Vagina (tissue), 2 donors: ENCODE results near the gene AJAP1.

ENCODE experiments used
- CTCF ChIP-seq, 3 experiments: fragments of 450-650 bp in 2 of 3; fragments of 200-600 bp in 1 of 3; sonication (generic) in 1 of 3; IDR thresholded peaks; one replicate each; pipeline ENCODE4 v1.5.1; 2017 to 2019; ENCODE audit warnings: antibody characterized with exemption in 3 of 3, mild to moderate bottlenecking in 2 of 3, moderate library complexity in 2 of 3
- POLR2AphosphoS5 ChIP-seq, 2 donors: sonication (generic); formaldehyde crosslinking; IDR thresholded peaks; one replicate each; pipeline ENCODE4 v1.9.0; 2017; ENCODE audit warnings: antibody characterized with exemption in 2 of 2, mild to moderate bottlenecking in 2 of 2, low read depth in 1 of 2; ENCODE audit not compliant: insufficient read depth in 1 of 2

GRCh38 chr1:4784761-4785160, 130.4 kb downstream of the AJAP1 start:
- TF ChIP-seq CTCF (IDR thresholded peaks at IDR 0.05) (no peak), POLR2AphosphoS5 (IDR thresholded peaks at IDR 0.05; ENCODE audit: insufficient read depth in 1 of 2, low read depth in 1 of 2) (no peak)
